Natural killer cell (primary cell): ENCODE measurements around the gene PREX1. TPM values are rescaled to one million over a fixed set of nuclear protein-coding genes. Genes with fewer than 3 reads are reported as not detected.
A peak's percentile ranks its signal among the peaks of the same experiment; 100 is the strongest.

Experiments
- ATAC-seq, 3 donors: fragments of 150-1000 bp in 2 of 3; fragments of 200-7000 bp in 1 of 3; cut with Tn5 transposase; 1 replicate in 1 of 3; 2 replicates in 2 of 3; pipeline ENCODE4 v1.10.0; 2021; ENCODE audit warnings: mild to moderate bottlenecking in 2 of 3, moderate library complexity in 2 of 3
- DNase-seq, 2 donors: peaks; one replicate each; pipeline versions ENCODE4 v3.0.0 to v3.0.0-alpha.2; 2013 to 2021; ENCODE audit warnings: mixed read lengths in 1 of 2
- H3K27ac ChIP-seq: one replicate; pipeline ENCODE4 v1.5.1; 2013; ENCODE audit warnings: mild to moderate bottlenecking, low read length
- H3K27me3 ChIP-seq: one replicate; pipeline ENCODE4 v1.6.1; 2013; ENCODE audit warnings: low read length; ENCODE audit not compliant: control insufficient read depth, insufficient read depth
- H3K36me3 ChIP-seq: one replicate; pipeline ENCODE4 v1.6.1; 2013; ENCODE audit warnings: low read length; ENCODE audit not compliant: control insufficient read depth, insufficient read depth
- H3K4me1 ChIP-seq: one replicate; pipeline ENCODE4 v1.6.1; 2013; ENCODE audit warnings: low read length; ENCODE audit not compliant: control insufficient read depth, insufficient read depth
- H3K4me3 ChIP-seq: one replicate; pipeline ENCODE4 v1.5.1; 2013; ENCODE audit warnings: low read length
- H3K9me3 ChIP-seq: one replicate; pipeline ENCODE4 v1.6.1; 2013; ENCODE audit warnings: low read length; ENCODE audit not compliant: control insufficient read depth, insufficient read depth
- H3K27ac Mint-ChIP-seq, 2 donors: one replicate each; pipeline ENCODE4 v1.8.0; 2022; ENCODE audit warnings: mild to moderate bottlenecking in 2 of 2, mixed read lengths in 2 of 2, moderate library complexity in 1 of 2
- H3K27me3 Mint-ChIP-seq, 2 donors: one replicate each; pipeline ENCODE4 v1.8.0; 2022; ENCODE audit warnings: low read depth in 2 of 2, mixed read lengths in 2 of 2
- H3K36me3 Mint-ChIP-seq: one replicate; pipeline ENCODE4 v1.8.0; 2022; ENCODE audit warnings: mixed read lengths
- H3K4me1 Mint-ChIP-seq, 2 donors: one replicate each; pipeline ENCODE4 v1.8.0; 2022; ENCODE audit warnings: mixed read lengths in 2 of 2
- H3K4me3 Mint-ChIP-seq: one replicate; pipeline ENCODE4 v1.8.0; 2022; ENCODE audit warnings: mild to moderate bottlenecking, moderate library complexity, mixed read lengths
- H3K9me3 Mint-ChIP-seq, 2 donors: one replicate each; pipeline ENCODE4 v1.8.0; 2022; ENCODE audit warnings: mixed read lengths in 2 of 2
- WGBS: methylation state at CpG from one replicate; pipeline ENCODE4 v1.1.7; 2013; ENCODE audit warnings: missing lambda C conversion rate; ENCODE audit not compliant: insufficient coverage; 5-methylcytosine and 5-hydroxymethylcytosine counted together
- intact Hi-C: fragments of 100-400 bp; cut with micrococcal nuclease; formaldehyde crosslinking; loops from one replicate; pipeline ENCODE4 v1.14.2; 2022
- total RNA-seq, 4 donors: library from RNA; stranded (reverse); fragments of 120-200 nt in 1 of 4; gene quantifications; one replicate each; pipeline versions ENCODE4 v1.2.3 to v1.2.4, GENCODE V29; 2013 to 2022
- TF ChIP-seq, protein P1 (sequence below): fragments of 200-600 bp; IDR thresholded peaks from one replicate; pipeline ENCODE4 v1.8.0; 2022; ENCODE audit warnings: antibody characterized with exemption

Gene PREX1
- total RNA-seq, 3 donors from 2014 or later (not counting 1 experiment from before 2014, with no cell fraction given), result 382 to 392 (median 389) TPM

DNA sequence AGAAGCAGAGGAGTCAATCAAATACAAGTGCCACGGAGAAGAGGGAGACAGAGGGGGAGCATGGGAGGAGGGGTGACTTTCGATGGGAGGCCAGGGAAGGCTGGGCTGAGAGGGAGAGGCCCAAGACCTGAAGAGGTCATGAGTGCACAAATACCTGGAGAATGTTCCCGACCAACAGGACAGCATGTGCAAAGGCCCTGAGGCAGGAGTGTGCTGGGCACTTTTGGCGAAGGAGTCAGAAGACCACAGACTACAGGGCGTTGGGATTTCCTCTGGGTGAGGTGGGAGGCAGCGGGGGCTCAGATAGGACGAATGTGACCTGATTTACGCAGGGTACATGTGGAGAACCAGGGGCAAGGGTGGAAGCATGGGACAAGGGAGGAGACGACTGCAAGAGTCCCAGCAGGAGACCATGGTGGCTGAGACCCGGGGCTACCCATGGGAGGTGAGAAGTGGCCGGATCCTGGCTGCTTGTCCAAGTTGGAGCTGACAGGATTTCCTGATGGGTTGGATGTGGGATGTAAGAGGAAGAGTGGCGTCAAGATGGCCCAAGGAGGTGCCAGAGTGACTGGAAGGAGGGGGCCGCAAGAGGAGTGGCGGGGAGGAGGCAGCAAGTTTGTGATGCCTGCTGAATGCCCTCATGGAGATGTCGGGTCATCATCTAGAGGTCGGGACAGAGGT, 23.4 kb downstream of the PREX1 start:
- no peak for DNase-seq
- Mint-ChIP-seq H3K4me3 (peak overlapping the region; percentile 67), H3K9me3 (peaks cover 0 to 2% of the 10 kb centered on the region in 2 donors), H3K27me3 (no peaks in the 10 kb centered on the region), H3K27ac (peak overlapping the region; percentile 87 to 92), H3K36me3 (peaks cover 13% of the 10 kb centered on the region), H3K4me1 (peaks cover 85 to 100% of the 10 kb centered on the region in 2 donors)
- 90% methylated on average over 16 of the region's 16 CpGs for WGBS
- Histone ChIP-seq H3K36me3 (peaks cover 32% of the 10 kb centered on the region), H3K27ac (no peak overlapping the region), H3K4me1 (peaks cover 91% of the 10 kb centered on the region), H3K27me3 (no peaks in the 10 kb centered on the region), H3K9me3 (peaks cover 14% of the 10 kb centered on the region), H3K4me3 (no peak overlapping the region)
- intact Hi-C loops, result loop anchor here (2.0 kb wide), 1 partner anchor 14 kb away; no protein-coding TSS in a partner anchor
- no peak for ATAC-seq
- TF ChIP-seq, protein P1, sequence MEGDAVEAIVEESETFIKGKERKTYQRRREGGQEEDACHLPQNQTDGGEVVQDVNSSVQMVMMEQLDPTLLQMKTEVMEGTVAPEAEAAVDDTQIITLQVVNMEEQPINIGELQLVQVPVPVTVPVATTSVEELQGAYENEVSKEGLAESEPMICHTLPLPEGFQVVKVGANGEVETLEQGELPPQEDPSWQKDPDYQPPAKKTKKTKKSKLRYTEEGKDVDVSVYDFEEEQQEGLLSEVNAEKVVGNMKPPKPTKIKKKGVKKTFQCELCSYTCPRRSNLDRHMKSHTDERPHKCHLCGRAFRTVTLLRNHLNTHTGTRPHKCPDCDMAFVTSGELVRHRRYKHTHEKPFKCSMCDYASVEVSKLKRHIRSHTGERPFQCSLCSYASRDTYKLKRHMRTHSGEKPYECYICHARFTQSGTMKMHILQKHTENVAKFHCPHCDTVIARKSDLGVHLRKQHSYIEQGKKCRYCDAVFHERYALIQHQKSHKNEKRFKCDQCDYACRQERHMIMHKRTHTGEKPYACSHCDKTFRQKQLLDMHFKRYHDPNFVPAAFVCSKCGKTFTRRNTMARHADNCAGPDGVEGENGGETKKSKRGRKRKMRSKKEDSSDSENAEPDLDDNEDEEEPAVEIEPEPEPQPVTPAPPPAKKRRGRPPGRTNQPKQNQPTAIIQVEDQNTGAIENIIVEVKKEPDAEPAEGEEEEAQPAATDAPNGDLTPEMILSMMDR, result no peak

DNA sequence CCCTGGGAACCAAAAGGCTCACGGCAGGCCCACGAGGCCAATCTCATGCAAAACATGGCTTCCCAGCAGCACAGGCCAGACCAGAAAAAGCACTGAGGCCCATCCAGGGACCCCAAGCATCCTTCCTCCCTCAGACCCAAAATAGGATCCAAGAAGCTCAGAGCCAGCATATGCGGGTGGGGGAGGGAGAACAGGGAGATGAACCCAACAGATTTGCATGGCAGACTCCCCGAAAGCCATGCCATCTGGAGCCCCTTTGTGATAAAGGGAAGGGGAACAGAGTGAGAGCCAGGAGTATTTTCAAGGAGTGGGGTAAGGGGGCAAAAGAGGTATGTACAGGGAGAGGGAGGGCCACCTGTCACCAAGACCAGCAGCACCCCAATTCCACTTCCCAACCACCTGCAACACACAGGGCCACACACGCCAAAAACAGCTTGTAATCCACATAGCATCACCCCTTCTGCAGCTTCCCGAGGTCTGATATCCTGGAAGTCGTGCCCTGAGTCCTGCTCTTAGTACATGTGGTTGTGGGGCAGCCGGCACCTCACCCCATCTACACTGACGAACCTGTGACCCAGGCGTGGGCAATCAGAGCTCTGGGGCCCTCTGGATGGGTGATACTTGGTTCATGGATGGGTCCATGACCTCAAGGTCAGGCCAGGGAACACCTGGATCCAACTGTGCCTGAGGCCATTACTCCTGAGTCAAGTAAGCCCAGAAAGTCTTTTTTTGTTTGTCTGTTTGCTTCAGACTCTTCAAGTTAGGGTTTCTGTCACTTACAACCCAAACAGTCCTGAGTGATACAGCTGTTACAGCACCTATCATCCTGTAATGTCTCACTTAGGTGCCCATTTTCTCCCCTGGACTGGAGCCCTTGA, 24.4 kb downstream of the PREX1 start:
- Histone ChIP-seq H3K4me3 (no peak overlapping the region), H3K27me3 (no peaks in the 10 kb centered on the region), H3K9me3 (peaks cover 14% of the 10 kb centered on the region), H3K27ac (no peak overlapping the region), H3K36me3 (peaks cover 25% of the 10 kb centered on the region), H3K4me1 (peaks cover 91% of the 10 kb centered on the region)
- peaks cover 13% of the 10 kb centered on the region for H3K36me3 Mint-ChIP-seq
- peak overlapping the region; percentile 67 for H3K4me3 Mint-ChIP-seq
- intact Hi-C loops, result loop anchor here (2.0 kb wide), 1 partner anchor 13 kb away; no protein-coding TSS in a partner anchor
- ATAC-seq (no peak), DNase-seq (no peak)
- H3K9me3 Mint-ChIP-seq, result peaks cover 0 to 2% of the 10 kb centered on the region in 2 donors
- no peaks in the 10 kb centered on the region for H3K27me3 Mint-ChIP-seq
- H3K27ac Mint-ChIP-seq, result peak overlapping the region; percentile 87 to 92
- WGBS, result 69% methylated on average over 8 of the region's 10 CpGs
- peaks cover 83 to 99% of the 10 kb centered on the region in 2 donors for H3K4me1 Mint-ChIP-seq
- TF ChIP-seq, protein P1, result no peak

DNA sequence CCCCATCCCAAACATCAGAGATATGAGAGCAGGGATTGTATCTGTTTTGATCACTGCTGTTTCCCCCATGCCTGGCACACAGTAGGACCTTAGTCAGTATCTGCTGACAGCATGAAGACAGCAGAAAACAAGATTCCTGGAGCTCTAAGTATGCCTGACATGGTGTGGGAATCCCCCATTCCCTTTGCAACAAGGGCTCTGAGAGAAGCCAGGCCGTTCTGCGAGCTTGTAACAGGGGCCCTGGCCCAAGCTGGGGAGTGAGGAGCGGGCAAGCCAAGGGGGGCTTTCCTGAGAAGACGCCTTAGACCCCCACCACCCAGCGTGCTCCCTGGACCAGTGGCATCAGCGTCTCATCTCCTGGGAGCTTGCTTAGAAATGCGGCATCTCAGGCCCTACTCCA, 25.2 kb downstream of the PREX1 start:
- H3K4me3 Mint-ChIP-seq, result peak overlapping the region; percentile 52
- ATAC-seq (no peak), DNase-seq (no peak)
- peaks cover 13% of the 10 kb centered on the region for H3K36me3 Mint-ChIP-seq
- WGBS, result 97% methylated on average over 7 of the region's 7 CpGs
- H3K4me3 ChIP-seq, result no peak overlapping the region
- peaks cover 0 to 2% of the 10 kb centered on the region in 2 donors for H3K9me3 Mint-ChIP-seq
- peaks cover 20% of the 10 kb centered on the region for H3K36me3 ChIP-seq
- peaks cover 86 to 99% of the 10 kb centered on the region in 2 donors for H3K4me1 Mint-ChIP-seq
- H3K4me1 ChIP-seq, result peaks cover 91% of the 10 kb centered on the region
- TF ChIP-seq, protein P1, result no peak
- no peaks in the 10 kb centered on the region for H3K27me3 ChIP-seq
- H3K27me3 Mint-ChIP-seq, result no peaks in the 10 kb centered on the region
- H3K27ac ChIP-seq, result no peak overlapping the region
- H3K27ac Mint-ChIP-seq, result peak overlapping the region; percentile 87 to 92
- peaks cover 11% of the 10 kb centered on the region for H3K9me3 ChIP-seq
- intact Hi-C loops, result no loop called here
